ENCODE measurements around the gene IGFL2. TPM values are rescaled to one million over a fixed set of nuclear protein-coding genes. Genes with fewer than 3 reads are reported as not detected.
"Not testable (repeated sequence)": the region's sequence is repeated elsewhere in the genome, so short reads cannot be mapped to it uniquely, and the experiment has no call there.

The IGFL2 gene
- total and polyA plus RNA-seq, 7 experiments from 2014 or later: 0.48 TPM; not detected in 6

- Histone ChIP-seq H3K4me1 (ENCODE audit: control insufficient read depth in 2 of 2, insufficient read depth in 2 of 2, low read length in 2 of 2) (no peaks in the 10 kb centered on the region), H3K4me3 (ENCODE audit: low read length) (no peak overlapping the region), H3K27me3 (ENCODE audit: control insufficient read depth in 2 of 2, insufficient read depth in 2 of 2, low read length in 2 of 2) (no peaks in the 10 kb centered on the region), H3K27ac (ENCODE audit: low read depth, low read length) (no peak overlapping the region), H3K9me3 (ENCODE audit: control insufficient read depth in 2 of 3, low read length in 3 of 3) (no peaks in the 10 kb centered on the region), H3K36me3 (ENCODE audit: control insufficient read depth in 2 of 3, insufficient read depth in 3 of 3, low read length in 3 of 3) (no peaks in the 10 kb centered on the region)
- H3K4me3 Mint-ChIP-seq: no peak overlapping the region
- peaks cover 0 to 1% (median 0%) of the 10 kb centered on the region in 7 donors for H3K4me1 Mint-ChIP-seq
- H3K9me3 Mint-ChIP-seq: peaks cover 7 to 35% (median 20%) of the 10 kb centered on the region in 11 donors
- no peak for DNase-seq
- POLR2A ChIA-PET: no interaction called here
- intact Hi-C loops (cut with micrococcal nuclease): no loop called here
- peaks cover 0 to 21% (median 0%) of the 10 kb centered on the region in 5 donors for H3K36me3 Mint-ChIP-seq
- no peak for ATAC-seq
- CTCF ChIA-PET: no interaction called here
- H3K27me3 Mint-ChIP-seq: peaks cover 29 to 70% (median 54%) of the 10 kb centered on the region in 5 donors
- H3K27ac Mint-ChIP-seq: no peak overlapping the region
Observed at GRCh38 chr19:46159418-46160232, 11.6 kb downstream of the IGFL2 start.

GRCh38 chr19:46160233-46160775 lies 12.3 kb downstream of the IGFL2 start:
- H3K36me3 ChIP-seq (ENCODE audit: control insufficient read depth in 2 of 3, insufficient read depth in 3 of 3, low read length in 3 of 3): no peaks in the 10 kb centered on the region
- H3K27ac ChIP-seq (ENCODE audit: low read depth, low read length): no peak overlapping the region
- no peaks in the 10 kb centered on the region for H3K4me1 ChIP-seq (ENCODE audit: control insufficient read depth in 2 of 2, insufficient read depth in 2 of 2, low read length in 2 of 2)
- Mint-ChIP-seq H3K27ac (no peak overlapping the region), H3K27me3 (peaks cover 29 to 69% (median 56%) of the 10 kb centered on the region in 5 donors), H3K4me1 (peaks cover 0 to 1% (median 0%) of the 10 kb centered on the region in 7 donors), H3K36me3 (peaks cover 0 to 21% (median 0%) of the 10 kb centered on the region in 5 donors), H3K4me3 (no peak overlapping the region), H3K9me3 (peaks cover 7 to 35% (median 20%) of the 10 kb centered on the region in 11 donors)
- no peak overlapping the region for H3K4me3 ChIP-seq (ENCODE audit: low read length)
- ATAC-seq: no peak
- H3K9me3 ChIP-seq (ENCODE audit: control insufficient read depth in 2 of 3, low read length in 3 of 3): no peaks in the 10 kb centered on the region
- ChIA-PET POLR2A (no interaction called here), CTCF (no interaction called here)
- H3K27me3 ChIP-seq (ENCODE audit: control insufficient read depth in 2 of 2, insufficient read depth in 2 of 2, low read length in 2 of 2): no peaks in the 10 kb centered on the region
- intact Hi-C loops (cut with micrococcal nuclease): no loop called here
- DNase-seq: no peak

GRCh38 chr19:46161642-46162257 lies 13.7 kb downstream of the IGFL2 start:
- H3K4me3 ChIP-seq (ENCODE audit: low read length); intact Hi-C loops (cut with micrococcal nuclease); ATAC-seq; H3K36me3 ChIP-seq (ENCODE audit: control insufficient read depth in 2 of 3, insufficient read depth in 3 of 3, low read length in 3 of 3); CTCF ChIA-PET; DNase-seq; POLR2A ChIA-PET; H3K9me3 ChIP-seq (ENCODE audit: control insufficient read depth in 2 of 3, low read length in 3 of 3); H3K4me3 Mint-ChIP-seq; H3K27ac Mint-ChIP-seq; H3K4me1 ChIP-seq (ENCODE audit: control insufficient read depth in 2 of 2, insufficient read depth in 2 of 2, low read length in 2 of 2); H3K27me3 ChIP-seq (ENCODE audit: control insufficient read depth in 2 of 2, insufficient read depth in 2 of 2, low read length in 2 of 2); H3K27ac ChIP-seq (ENCODE audit: low read depth, low read length); H3K4me1 Mint-ChIP-seq: not testable (repeated sequence)
- Mint-ChIP-seq H3K9me3 (peaks cover 7 to 35% (median 20%) of the 10 kb centered on the region in 11 donors), H3K27me3 (peaks cover 27 to 65% (median 48%) of the 10 kb centered on the region in 5 donors), H3K36me3 (peaks cover 0 to 21% (median 0%) of the 10 kb centered on the region in 5 donors)

GRCh38 chr19:46162731-46163130 lies 14.7 kb downstream of the IGFL2 start:
- no peak overlapping the region for H3K27ac Mint-ChIP-seq
- H3K4me3 ChIP-seq (ENCODE audit: low read length): no peak overlapping the region
- H3K9me3 ChIP-seq (ENCODE audit: control insufficient read depth in 2 of 3, low read length in 3 of 3): no peaks in the 10 kb centered on the region
- no peaks in the 10 kb centered on the region for H3K36me3 ChIP-seq (ENCODE audit: control insufficient read depth in 2 of 3, insufficient read depth in 3 of 3, low read length in 3 of 3)
- no peaks in the 10 kb centered on the region for H3K4me1 ChIP-seq (ENCODE audit: control insufficient read depth in 2 of 2, insufficient read depth in 2 of 2, low read length in 2 of 2)
- no peak for ATAC-seq
- H3K9me3 Mint-ChIP-seq: peaks cover 7 to 35% (median 20%) of the 10 kb centered on the region in 11 donors
- peaks cover 0 to 21% (median 0%) of the 10 kb centered on the region in 5 donors for H3K36me3 Mint-ChIP-seq
- H3K27me3 ChIP-seq (ENCODE audit: control insufficient read depth in 2 of 2, insufficient read depth in 2 of 2, low read length in 2 of 2): no peaks in the 10 kb centered on the region
- no peak overlapping the region for H3K27ac ChIP-seq (ENCODE audit: low read depth, low read length)
- POLR2A ChIA-PET: no interaction called here
- intact Hi-C loops (cut with micrococcal nuclease): no loop called here
- no peak for DNase-seq
- H3K4me3 Mint-ChIP-seq: no peak overlapping the region
- H3K27me3 Mint-ChIP-seq: peaks cover 22 to 72% (median 49%) of the 10 kb centered on the region in 5 donors
- peaks cover 0 to 1% (median 0%) of the 10 kb centered on the region in 7 donors for H3K4me1 Mint-ChIP-seq
- CTCF ChIA-PET: no interaction called here

GRCh38 chr19:46173886-46174480 lies 25.9 kb downstream of the IGFL2 start:
- Mint-ChIP-seq H3K4me3 (no peak overlapping the region), H3K27ac (no peak overlapping the region), H3K27me3 (peaks cover 41 to 68% (median 53%) of the 10 kb centered on the region in 5 donors), H3K36me3 (peaks cover 0 to 6% (median 0%) of the 10 kb centered on the region in 5 donors), H3K9me3 (peaks cover 3 to 28% (median 7%) of the 10 kb centered on the region in 11 donors), H3K4me1 (peaks cover 0 to 4% (median 0%) of the 10 kb centered on the region in 7 donors)
- ChIA-PET POLR2A (no interaction called here), CTCF (no interaction called here)
- H3K36me3 ChIP-seq (ENCODE audit: control insufficient read depth in 2 of 3, insufficient read depth in 3 of 3, low read length in 3 of 3): no peaks in the 10 kb centered on the region
- DNase-seq (no peak), ATAC-seq (no peak)
- H3K27ac ChIP-seq (ENCODE audit: low read depth, low read length): no peak overlapping the region
- intact Hi-C loops (cut with micrococcal nuclease): no loop called here
- H3K4me1 ChIP-seq (ENCODE audit: control insufficient read depth in 2 of 2, insufficient read depth in 2 of 2, low read length in 2 of 2): no peaks in the 10 kb centered on the region
- no peak overlapping the region for H3K4me3 ChIP-seq (ENCODE audit: low read length)
- H3K9me3 ChIP-seq (ENCODE audit: control insufficient read depth in 2 of 3, low read length in 3 of 3): no peaks in the 10 kb centered on the region
- no peaks in the 10 kb centered on the region for H3K27me3 ChIP-seq (ENCODE audit: control insufficient read depth in 2 of 2, insufficient read depth in 2 of 2, low read length in 2 of 2)

- Histone ChIP-seq H3K4me1 (ENCODE audit: control insufficient read depth in 2 of 2, insufficient read depth in 2 of 2, low read length in 2 of 2) (no peaks in the 10 kb centered on the region), H3K36me3 (ENCODE audit: control insufficient read depth in 2 of 3, insufficient read depth in 3 of 3, low read length in 3 of 3) (no peaks in the 10 kb centered on the region), H3K27ac (ENCODE audit: low read depth, low read length) (no peak overlapping the region), H3K4me3 (ENCODE audit: low read length) (no peak overlapping the region), H3K9me3 (ENCODE audit: control insufficient read depth in 2 of 3, low read length in 3 of 3) (no peaks in the 10 kb centered on the region), H3K27me3 (ENCODE audit: control insufficient read depth in 2 of 2, insufficient read depth in 2 of 2, low read length in 2 of 2) (no peaks in the 10 kb centered on the region)
- Mint-ChIP-seq H3K36me3 (no peaks in the 10 kb centered on the region), H3K4me3 (no peak overlapping the region), H3K4me1 (peaks cover 0 to 6% (median 0%) of the 10 kb centered on the region in 7 donors), H3K27me3 (peaks cover 35 to 63% (median 47%) of the 10 kb centered on the region in 5 donors), H3K27ac (no peak overlapping the region), H3K9me3 (peaks cover 0 to 7% (median 2%) of the 10 kb centered on the region in 11 donors)
- ChIA-PET POLR2A (no interaction called here), CTCF (no interaction called here)
- ATAC-seq (no peak), DNase-seq (no peak)
- intact Hi-C loops (cut with micrococcal nuclease): no loop called here
Observed at GRCh38 chr19:46176116-46176860, 28.2 kb downstream of the IGFL2 start.
